ENCODE results near the gene RPLP1.

The RPLP1 gene

DNA sequence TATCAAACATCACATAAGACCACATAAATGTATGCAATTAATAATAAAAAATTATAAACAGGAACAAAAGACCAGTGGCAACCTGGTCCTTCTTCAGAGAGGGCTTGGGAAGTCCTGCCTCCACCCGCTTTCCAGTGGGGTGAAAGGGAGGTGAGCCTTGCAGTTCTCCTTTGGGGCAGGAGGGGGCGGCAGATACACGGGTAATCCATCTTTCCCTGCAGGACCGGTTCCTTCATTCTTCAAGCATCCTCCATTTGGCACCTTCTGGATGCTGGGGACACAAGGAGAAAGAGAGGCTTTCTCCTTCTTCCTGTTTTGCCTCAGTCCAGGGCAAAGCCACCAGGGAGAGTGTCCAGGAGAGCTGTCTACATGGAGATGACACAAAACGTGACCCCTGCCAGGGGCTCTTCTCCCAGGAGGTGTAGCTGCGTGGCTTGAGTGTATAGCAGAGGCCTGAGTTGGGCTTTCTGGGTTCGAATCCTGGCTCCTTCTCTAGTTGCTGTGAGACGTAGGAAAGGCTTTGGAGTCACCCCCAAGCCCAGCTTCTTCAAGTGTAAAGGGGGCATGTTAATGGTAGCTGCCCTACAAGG lies 23.2 kb downstream of the RPLP1 start:
- H3K9ac ChIP-seq (ENCODE audit: low read length) = no peak overlapping the region
- H4K20me1 ChIP-seq (ENCODE audit: insufficient read depth, low read length) = no peaks in the 10 kb centered on the region
- peak; percentile 59 for DNase-seq
- no peak overlapping the region for H3K4me3 ChIP-seq (ENCODE audit: low read length)
- TF ChIP-seq EZH2phosphoT487 (IDR thresholded peaks at IDR 0.05; ENCODE audit: low read length) = no peak
- TF ChIP-seq, protein P1, sequence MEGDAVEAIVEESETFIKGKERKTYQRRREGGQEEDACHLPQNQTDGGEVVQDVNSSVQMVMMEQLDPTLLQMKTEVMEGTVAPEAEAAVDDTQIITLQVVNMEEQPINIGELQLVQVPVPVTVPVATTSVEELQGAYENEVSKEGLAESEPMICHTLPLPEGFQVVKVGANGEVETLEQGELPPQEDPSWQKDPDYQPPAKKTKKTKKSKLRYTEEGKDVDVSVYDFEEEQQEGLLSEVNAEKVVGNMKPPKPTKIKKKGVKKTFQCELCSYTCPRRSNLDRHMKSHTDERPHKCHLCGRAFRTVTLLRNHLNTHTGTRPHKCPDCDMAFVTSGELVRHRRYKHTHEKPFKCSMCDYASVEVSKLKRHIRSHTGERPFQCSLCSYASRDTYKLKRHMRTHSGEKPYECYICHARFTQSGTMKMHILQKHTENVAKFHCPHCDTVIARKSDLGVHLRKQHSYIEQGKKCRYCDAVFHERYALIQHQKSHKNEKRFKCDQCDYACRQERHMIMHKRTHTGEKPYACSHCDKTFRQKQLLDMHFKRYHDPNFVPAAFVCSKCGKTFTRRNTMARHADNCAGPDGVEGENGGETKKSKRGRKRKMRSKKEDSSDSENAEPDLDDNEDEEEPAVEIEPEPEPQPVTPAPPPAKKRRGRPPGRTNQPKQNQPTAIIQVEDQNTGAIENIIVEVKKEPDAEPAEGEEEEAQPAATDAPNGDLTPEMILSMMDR (IDR thresholded peaks at IDR 0.05; ENCODE audit: low read length) = peak; percentile 86
- H2AFZ ChIP-seq (ENCODE audit: low read length) = no peak overlapping the region
- H3K4me1 ChIP-seq (ENCODE audit: low read length) = no peaks in the 10 kb centered on the region
- H3K27me3 ChIP-seq (replicated peaks; ENCODE audit: insufficient read depth, low read length) = no peaks in the 10 kb centered on the region
- H3K9me2 ChIP-seq (replicated peaks; ENCODE audit: insufficient read depth, low read length) = no peaks in the 10 kb centered on the region
- no peaks in the 10 kb centered on the region for H3F3A ChIP-seq (ENCODE audit: insufficient read depth, low read length)
- H3K36me3 ChIP-seq (replicated peaks; ENCODE audit: insufficient read depth, low read length) = no peaks in the 10 kb centered on the region
- no peak overlapping the region for H3K27ac ChIP-seq (ENCODE audit: low read length)
- no peaks in the 10 kb centered on the region for H3K9me3 ChIP-seq (replicated peaks; ENCODE audit: insufficient read depth, low read length)
- H3K4me2 ChIP-seq (ENCODE audit: low read depth, low read length) = no peak overlapping the region
- H3K79me2 ChIP-seq (ENCODE audit: low read length) = no peaks in the 10 kb centered on the region

DNA sequence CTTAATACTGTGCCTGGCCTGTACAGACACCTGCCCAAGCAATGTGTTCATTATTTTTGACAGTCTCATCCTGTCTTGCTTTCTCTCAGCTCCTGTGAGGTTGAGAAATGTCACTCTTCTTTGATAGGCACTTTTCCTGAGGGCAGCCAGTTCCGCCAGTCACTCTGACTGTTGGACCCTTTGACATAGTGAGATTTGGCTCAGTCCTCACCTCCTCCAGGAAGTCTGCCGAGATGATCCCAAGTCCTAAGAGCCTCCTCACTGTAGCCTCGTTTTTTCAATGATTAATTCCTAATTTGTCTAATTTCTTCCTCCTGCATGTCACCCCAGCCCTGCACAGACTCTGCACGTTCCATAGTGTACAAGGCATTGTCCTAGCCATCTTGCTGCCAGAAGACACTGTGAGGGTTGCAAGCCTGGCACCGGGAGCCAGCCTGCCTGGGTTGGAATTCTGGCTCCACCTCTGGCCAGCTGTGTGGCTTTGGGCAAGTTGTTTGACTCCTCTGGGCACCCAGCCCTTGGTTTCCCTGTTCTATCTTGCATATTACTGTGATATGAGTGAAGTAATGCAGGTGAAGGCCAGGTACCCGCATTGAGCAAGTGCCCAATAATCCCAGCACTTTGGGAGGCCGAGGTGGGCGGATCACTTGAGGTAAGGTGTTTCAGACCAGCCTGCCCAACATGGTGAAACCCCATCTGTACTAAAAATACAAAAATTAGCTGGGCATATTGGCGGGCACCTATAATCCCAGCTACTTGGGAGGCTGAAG lies 24.3 kb downstream of the RPLP1 start:
- TF ChIP-seq EZH2phosphoT487 (IDR thresholded peaks at IDR 0.05; ENCODE audit: low read length) (no peak), EZH2 (optimal IDR thresholded peaks at IDR 0.05; ENCODE audit: low read depth, low read length) (no peak)
- TF ChIP-seq, protein P1 (IDR thresholded peaks at IDR 0.05; ENCODE audit: low read length) = no peak
- DNase-seq = no peak
- H3K36me3 ChIP-seq (replicated peaks; ENCODE audit: insufficient read depth, low read length) = no peaks in the 10 kb centered on the region

DNA sequence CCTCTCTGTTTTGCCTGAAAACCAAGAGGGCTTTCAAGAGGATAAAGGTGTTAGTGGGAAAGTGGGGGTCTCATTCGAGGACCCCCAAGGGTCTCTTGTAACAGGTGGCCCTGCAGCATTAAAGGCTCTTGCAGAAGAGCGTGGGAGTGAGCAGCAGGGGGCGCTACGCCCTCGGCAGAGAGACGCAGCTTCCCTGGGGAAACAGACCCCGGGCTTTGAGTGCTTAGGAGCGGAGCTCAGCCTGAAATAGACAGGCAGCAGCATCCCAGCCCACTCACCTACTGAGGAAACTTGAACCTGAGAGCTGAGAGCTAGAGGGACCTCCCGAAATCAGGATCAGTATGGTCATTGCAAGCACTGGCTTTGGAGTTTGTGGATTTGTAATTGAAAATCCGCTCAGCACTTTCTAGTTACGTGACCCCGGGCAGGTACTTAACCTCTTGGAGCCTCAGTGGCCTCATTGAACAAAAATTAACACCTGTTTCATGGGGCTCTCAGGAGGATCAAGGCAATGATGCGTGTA lies 25.7 kb downstream of the RPLP1 start:
- no peaks in the 10 kb centered on the region for H3F3A ChIP-seq (ENCODE audit: insufficient read depth, low read length)
- H3K9me3 ChIP-seq (replicated peaks; ENCODE audit: insufficient read depth, low read length) = no peaks in the 10 kb centered on the region
- H3K4me1 ChIP-seq (ENCODE audit: low read length) = no peaks in the 10 kb centered on the region
- no peaks in the 10 kb centered on the region for H3K36me3 ChIP-seq (replicated peaks; ENCODE audit: insufficient read depth, low read length)
- no peak overlapping the region for H3K4me3 ChIP-seq (ENCODE audit: low read length)
- no peaks in the 10 kb centered on the region for H3K79me2 ChIP-seq (ENCODE audit: low read length)
- DNase-seq = peak; percentile 50
- no peaks in the 10 kb centered on the region for H3K9me2 ChIP-seq (replicated peaks; ENCODE audit: insufficient read depth, low read length)
- H3K4me2 ChIP-seq (ENCODE audit: low read depth, low read length) = no peak overlapping the region
- H2AFZ ChIP-seq (ENCODE audit: low read length) = no peak overlapping the region
- no peak overlapping the region for H3K27ac ChIP-seq (ENCODE audit: low read length)
- TF ChIP-seq EZH2 (optimal IDR thresholded peaks at IDR 0.05; ENCODE audit: low read depth, low read length) (no peak), EZH2phosphoT487 (IDR thresholded peaks at IDR 0.05; ENCODE audit: low read length) (no peak)
- TF ChIP-seq, protein P1 (IDR thresholded peaks at IDR 0.05; ENCODE audit: low read length) = peak; percentile 92
- no peak overlapping the region for H3K9ac ChIP-seq (ENCODE audit: low read length)
- no peaks in the 10 kb centered on the region for H4K20me1 ChIP-seq (ENCODE audit: insufficient read depth, low read length)
- no peaks in the 10 kb centered on the region for H3K27me3 ChIP-seq (replicated peaks; ENCODE audit: insufficient read depth, low read length)

More for the DNA sequence above, 24.3 kb downstream of the RPLP1 start:
- H4K20me1 ChIP-seq (ENCODE audit: insufficient read depth, low read length) = no peaks in the 10 kb centered on the region
- no peaks in the 10 kb centered on the region for H3F3A ChIP-seq (ENCODE audit: insufficient read depth, low read length)
- H3K27me3 ChIP-seq (replicated peaks; ENCODE audit: insufficient read depth, low read length) = no peaks in the 10 kb centered on the region
- no peaks in the 10 kb centered on the region for H3K4me1 ChIP-seq (ENCODE audit: low read length)
- no peaks in the 10 kb centered on the region for H3K79me2 ChIP-seq (ENCODE audit: low read length)
- no peak overlapping the region for H3K4me2 ChIP-seq (ENCODE audit: low read depth, low read length)
- no peaks in the 10 kb centered on the region for H3K9me3 ChIP-seq (replicated peaks; ENCODE audit: insufficient read depth, low read length)
- no peak overlapping the region for H3K9ac ChIP-seq (ENCODE audit: low read length)
- H2AFZ ChIP-seq (ENCODE audit: low read length) = no peak overlapping the region
- H3K27ac ChIP-seq (ENCODE audit: low read length) = no peak overlapping the region
- H3K9me2 ChIP-seq (replicated peaks; ENCODE audit: insufficient read depth, low read length) = no peaks in the 10 kb centered on the region
- H3K4me3 ChIP-seq (ENCODE audit: low read length) = no peak overlapping the region
